Body of pancreas (tissue), 4 donors: ENCODE measurements around the gene MALAT1. TPM values are rescaled to one million over a fixed set of nuclear protein-coding genes. Genes with fewer than 3 reads are reported as not detected.

Experiments
- ATAC-seq: fragments of 150-250 bp; one replicate; pipeline ENCODE4 v1.9.1; 2016
- DNase-seq, 4 donors: peaks; one replicate each; pipeline ENCODE4 v3.0.0-alpha.2; 2019
- H3K27ac ChIP-seq, 4 donors: fragments of 200-600 bp; sonication (generic); 1 replicate in 3 of 4; 2 replicates in 1 of 4; pipeline versions ENCODE4 v1.5.1 to v1.6.1; 2016 to 2019; ENCODE audit warnings: mild to moderate bottlenecking in 1 of 4, mixed read lengths in 1 of 4, moderate library complexity in 1 of 4
- H3K27me3 ChIP-seq, 2 donors: fragments of 200-600 bp; sonication (generic); one replicate each; pipeline ENCODE4 v1.6.0; 2016; ENCODE audit warnings: mild to moderate bottlenecking in 1 of 2
- H3K36me3 ChIP-seq, 2 donors: fragments of 200-600 bp; sonication (generic); replicated peaks in 1 of 2; 2 replicates each; pipeline ENCODE4 v1.5.1; 2016; ENCODE audit warnings: low read depth in 2 of 2; ENCODE audit not compliant: insufficient read depth in 1 of 2
- H3K4me1 ChIP-seq: fragments of 200-600 bp; sonication (generic); one replicate; pipeline ENCODE4 v1.6.0; 2016
- H3K4me3 ChIP-seq, 2 donors: fragments of 200-600 bp; sonication (generic); 1 replicate in 1 of 2; 2 replicates in 1 of 2; pipeline ENCODE4 v1.5.1; 2016 to 2019
- H3K9me3 ChIP-seq, 3 donors: fragments of 200-600 bp; sonication (generic); 1 replicate in 2 of 3; 2 replicates in 1 of 3; pipeline ENCODE4 v1.5.1; 2016
- CTCF ChIP-seq, 7 experiments: fragments of 450-650 bp in 4 of 7; fragments of 200-600 bp in 3 of 7; sonication (generic) in 3 of 7; IDR thresholded peaks; one replicate each; pipeline ENCODE4 v1.5.1; 2016 to 2019; ENCODE audit warnings: antibody characterized with exemption in 7 of 7
- POLR2A ChIP-seq, 3 donors: fragments of 450-650 bp; IDR thresholded peaks; one replicate each; pipeline ENCODE4 v1.6.1; 2016; ENCODE audit warnings: antibody characterized with exemption in 3 of 3, mild to moderate bottlenecking in 2 of 3
- WGBS, 2 donors: methylation state at CpG; one replicate each; pipeline ENCODE4 v1.1.5; 2017; 5-methylcytosine and 5-hydroxymethylcytosine counted together
- intact Hi-C: fragments of 100-400 bp; cut with DNase I; formaldehyde crosslinking; loops from one replicate; pipeline ENCODE4 v1.15.1; 2023
- total RNA-seq, 2 donors: library from RNA; depleted of rRNA; stranded (reverse); fragments of >200 nt; gene quantifications; one replicate each; pipeline ENCODE4 v1.1.0, GENCODE V29; 2016

MALAT1 gene
- total RNA-seq, 2 donors from 2014 or later = 10,129 to 14,092 TPM

GRCh38 chr11:65551572-65552387 is 52.9 kb downstream of the MALAT1 start:
- peak; percentile 25 to 78 (median 56) for TF ChIP-seq CTCF (IDR thresholded peaks at IDR 0.05)
- peak in 2 of 3 donors; percentile 29 to 38 for TF ChIP-seq POLR2A (IDR thresholded peaks at IDR 0.05)
- peak; percentile 86 for ATAC-seq
- Histone ChIP-seq H3K9me3 (no peaks in the 10 kb centered on the region), H3K27me3 (no peaks in the 10 kb centered on the region), H3K4me3 (no peak overlapping the region), H3K4me1 (peaks cover 44% of the 10 kb centered on the region), H3K36me3 (no peaks in the 10 kb centered on the region), H3K27ac (peak overlapping the region; percentile 12 to 79 (median 78))
- peak; percentile 78 to 88 (median 84) for DNase-seq
- 31 to 66% methylated on average over 7 to 17 of the region's 17 CpGs for WGBS, 2 donors
- intact Hi-C loops = no loop called here

- Histone ChIP-seq H3K36me3 (no peaks in the 10 kb centered on the region), H3K4me3 (no peak overlapping the region), H3K4me1 (peaks cover 45% of the 10 kb centered on the region), H3K9me3 (no peaks in the 10 kb centered on the region), H3K27ac (peak overlapping the region; percentile 12 to 79 (median 78)), H3K27me3 (no peaks in the 10 kb centered on the region)
- ATAC-seq = no peak
- no peak for DNase-seq
- WGBS, 2 donors = 66 to 74% methylated on average over 8 to 9 of the region's 9 CpGs
- TF ChIP-seq POLR2A (IDR thresholded peaks at IDR 0.05) (no peak), CTCF (IDR thresholded peaks at IDR 0.05) (no peak)
- intact Hi-C loops = no loop called here
Observed at GRCh38 chr11:65552388-65552951, 53.6 kb downstream of the MALAT1 start.

GRCh38 chr11:65553301-65554001 is 54.6 kb downstream of the MALAT1 start:
- no peak for ATAC-seq
- Histone ChIP-seq H3K27me3 (no peaks in the 10 kb centered on the region), H3K4me1 (peaks cover 46% of the 10 kb centered on the region), H3K36me3 (no peaks in the 10 kb centered on the region), H3K9me3 (no peaks in the 10 kb centered on the region), H3K27ac (no peak overlapping the region), H3K4me3 (no peak overlapping the region)
- WGBS, 2 donors = 73 to 95% methylated on average over 17 to 28 of the region's 37 CpGs
- TF ChIP-seq POLR2A (IDR thresholded peaks at IDR 0.05) = no peak
- no peak for TF ChIP-seq CTCF (IDR thresholded peaks at IDR 0.05)
- intact Hi-C loops = no loop called here
- DNase-seq = no peak

GRCh38 chr11:65554057-65554818 is 55.4 kb downstream of the MALAT1 start:
- WGBS, 2 donors = 81 to 86% methylated on average over 6 to 13 of the region's 27 CpGs

More at GRCh38 chr11:65554057-65554818, 55.4 kb downstream of the MALAT1 start:
- ATAC-seq = no peak
- no peaks in the 10 kb centered on the region for H3K9me3 ChIP-seq
- H3K27me3 ChIP-seq = no peaks in the 10 kb centered on the region
- DNase-seq = no peak
- no peaks in the 10 kb centered on the region for H3K36me3 ChIP-seq
- H3K4me1 ChIP-seq = peaks cover 54% of the 10 kb centered on the region
- TF ChIP-seq POLR2A (IDR thresholded peaks at IDR 0.05) (no peak), CTCF (IDR thresholded peaks at IDR 0.05) (no peak)
- H3K27ac ChIP-seq = no peak overlapping the region
- intact Hi-C loops = no loop called here
- H3K4me3 ChIP-seq = no peak overlapping the region
